ENCODE data around the gene SH3PXD2B. TPM values are rescaled to one million over a fixed set of nuclear protein-coding genes. Genes with fewer than 3 reads are reported as not detected.
"Not testable (repeated sequence)": the region's sequence is repeated elsewhere in the genome, so short reads cannot be mapped to it uniquely, and the experiment has no call there.

The SH3PXD2B gene
- total RNA-seq, 1 donor from 2014 or later: 74.1 TPM

DNA sequence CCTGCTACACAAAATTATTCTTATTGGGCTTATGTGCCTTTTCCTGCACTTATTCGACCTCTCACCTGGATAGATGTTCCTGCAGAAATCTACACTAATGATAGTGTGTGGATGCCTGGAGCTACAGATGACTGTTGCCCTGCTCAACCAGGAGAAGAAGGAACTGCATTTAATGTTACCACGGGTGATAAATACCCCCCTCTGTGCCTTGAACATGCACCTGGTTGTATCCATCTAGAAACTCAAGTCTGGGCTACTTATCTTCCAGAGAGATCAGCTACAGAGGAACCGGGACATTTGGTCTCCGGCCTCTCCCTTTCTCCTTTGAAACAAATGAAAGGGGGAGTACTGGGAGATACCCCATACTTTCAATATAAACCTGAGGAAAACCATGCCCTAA, 54.5 kb downstream of the SH3PXD2B start:
- peaks cover 3% of the 10 kb centered on the region for H3K4me1 Mint-ChIP-seq (ENCODE audit: unreplicated experiment)
- H3K27ac Mint-ChIP-seq (ENCODE audit: unreplicated experiment): no peak overlapping the region
- peaks cover 5% of the 10 kb centered on the region for H3K27me3 Mint-ChIP-seq (ENCODE audit: unreplicated experiment)
- H3K36me3 Mint-ChIP-seq (ENCODE audit: low read depth, unreplicated experiment): peaks cover 66% of the 10 kb centered on the region
- H3K9me3 Mint-ChIP-seq (ENCODE audit: unreplicated experiment): no peaks in the 10 kb centered on the region
- TF ChIP-seq, protein P1, sequence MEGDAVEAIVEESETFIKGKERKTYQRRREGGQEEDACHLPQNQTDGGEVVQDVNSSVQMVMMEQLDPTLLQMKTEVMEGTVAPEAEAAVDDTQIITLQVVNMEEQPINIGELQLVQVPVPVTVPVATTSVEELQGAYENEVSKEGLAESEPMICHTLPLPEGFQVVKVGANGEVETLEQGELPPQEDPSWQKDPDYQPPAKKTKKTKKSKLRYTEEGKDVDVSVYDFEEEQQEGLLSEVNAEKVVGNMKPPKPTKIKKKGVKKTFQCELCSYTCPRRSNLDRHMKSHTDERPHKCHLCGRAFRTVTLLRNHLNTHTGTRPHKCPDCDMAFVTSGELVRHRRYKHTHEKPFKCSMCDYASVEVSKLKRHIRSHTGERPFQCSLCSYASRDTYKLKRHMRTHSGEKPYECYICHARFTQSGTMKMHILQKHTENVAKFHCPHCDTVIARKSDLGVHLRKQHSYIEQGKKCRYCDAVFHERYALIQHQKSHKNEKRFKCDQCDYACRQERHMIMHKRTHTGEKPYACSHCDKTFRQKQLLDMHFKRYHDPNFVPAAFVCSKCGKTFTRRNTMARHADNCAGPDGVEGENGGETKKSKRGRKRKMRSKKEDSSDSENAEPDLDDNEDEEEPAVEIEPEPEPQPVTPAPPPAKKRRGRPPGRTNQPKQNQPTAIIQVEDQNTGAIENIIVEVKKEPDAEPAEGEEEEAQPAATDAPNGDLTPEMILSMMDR (IDR thresholded peaks at IDR 0.05; ENCODE audit: unreplicated experiment): no peak
- H3K4me3 Mint-ChIP-seq (ENCODE audit: unreplicated experiment): no peak overlapping the region
- no peak for DNase-seq (ENCODE audit: low spot score)

DNA sequence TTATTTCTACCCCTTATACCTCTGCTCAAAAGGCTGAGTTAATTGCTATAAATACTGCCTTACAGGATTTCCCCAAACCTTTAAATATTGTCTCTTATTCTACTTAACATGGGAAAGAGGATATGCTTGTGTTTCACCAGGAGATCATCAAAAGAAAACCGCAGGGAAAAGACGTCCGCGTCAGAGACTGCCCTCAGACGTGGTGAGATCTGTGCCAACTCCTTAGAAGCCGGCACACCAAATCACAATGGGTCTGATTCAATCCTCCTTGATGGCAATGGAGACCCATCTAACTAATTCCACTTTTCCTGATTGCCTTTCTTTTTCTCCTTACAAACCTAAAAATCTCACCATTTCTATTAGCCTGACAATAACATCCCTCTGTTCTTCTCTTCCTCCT, 55.0 kb downstream of the SH3PXD2B start:
- Mint-ChIP-seq H3K9me3 (ENCODE audit: unreplicated experiment) (no peaks in the 10 kb centered on the region), H3K27me3 (ENCODE audit: unreplicated experiment) (peaks cover 5% of the 10 kb centered on the region), H3K27ac (ENCODE audit: unreplicated experiment) (no peak overlapping the region), H3K4me1 (ENCODE audit: unreplicated experiment) (peaks cover 3% of the 10 kb centered on the region), H3K36me3 (ENCODE audit: low read depth, unreplicated experiment) (peaks cover 68% of the 10 kb centered on the region), H3K4me3 (ENCODE audit: unreplicated experiment) (no peak overlapping the region)
- TF ChIP-seq, protein P1 (IDR thresholded peaks at IDR 0.05; ENCODE audit: unreplicated experiment): no peak
- DNase-seq (ENCODE audit: low spot score): no peak

DNA sequence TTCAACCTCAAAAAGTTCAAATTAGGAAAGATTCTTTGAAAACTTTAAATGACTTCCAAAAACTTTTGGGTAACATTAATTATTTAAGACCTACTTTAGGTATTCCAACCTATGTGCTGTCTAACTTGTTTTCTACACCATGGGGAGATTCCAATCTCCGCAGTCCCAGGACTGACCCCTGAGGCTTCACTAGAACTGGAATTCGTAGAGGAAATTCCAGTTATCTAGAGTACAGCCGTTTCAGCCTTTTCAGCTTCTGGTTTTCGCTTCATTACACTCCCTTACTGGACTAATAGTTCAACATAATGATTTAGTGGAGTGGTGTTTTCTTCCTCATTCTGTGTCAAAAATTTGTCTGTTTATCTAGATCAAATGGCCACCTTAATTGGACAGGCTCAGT, 55.7 kb downstream of the SH3PXD2B start:
- H3K27me3 Mint-ChIP-seq (ENCODE audit: unreplicated experiment); DNase-seq (ENCODE audit: low spot score); H3K4me3 Mint-ChIP-seq (ENCODE audit: unreplicated experiment); H3K4me1 Mint-ChIP-seq (ENCODE audit: unreplicated experiment); H3K9me3 Mint-ChIP-seq (ENCODE audit: unreplicated experiment); H3K27ac Mint-ChIP-seq (ENCODE audit: unreplicated experiment): not testable (repeated sequence)
- H3K36me3 Mint-ChIP-seq (ENCODE audit: low read depth, unreplicated experiment): peaks cover 73% of the 10 kb centered on the region

DNA sequence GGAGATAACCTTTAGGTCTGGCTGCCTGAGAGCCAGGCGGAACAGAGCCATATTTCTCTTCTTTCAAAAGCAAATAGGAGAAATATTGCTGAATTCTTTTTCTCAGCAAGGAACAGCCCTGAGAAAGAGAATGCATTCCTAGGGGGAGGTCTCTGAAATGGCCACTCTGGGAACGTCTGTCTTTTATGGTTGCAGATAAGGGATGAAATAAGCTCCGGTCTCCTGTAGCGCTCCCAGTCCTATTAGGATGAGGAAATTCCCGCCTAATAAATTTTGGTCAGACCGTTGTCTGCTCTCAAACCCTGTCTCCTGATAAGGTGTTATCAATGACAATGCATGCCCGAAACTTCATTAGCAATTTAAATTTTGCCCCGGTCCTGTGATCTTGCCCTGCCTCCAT, 57.3 kb downstream of the SH3PXD2B start:
- not testable (repeated sequence) for DNase-seq (ENCODE audit: low spot score); H3K4me1 Mint-ChIP-seq (ENCODE audit: unreplicated experiment); H3K27me3 Mint-ChIP-seq (ENCODE audit: unreplicated experiment); H3K27ac Mint-ChIP-seq (ENCODE audit: unreplicated experiment); H3K4me3 Mint-ChIP-seq (ENCODE audit: unreplicated experiment); H3K9me3 Mint-ChIP-seq (ENCODE audit: unreplicated experiment)
- H3K36me3 Mint-ChIP-seq (ENCODE audit: low read depth, unreplicated experiment): peaks cover 74% of the 10 kb centered on the region

DNA sequence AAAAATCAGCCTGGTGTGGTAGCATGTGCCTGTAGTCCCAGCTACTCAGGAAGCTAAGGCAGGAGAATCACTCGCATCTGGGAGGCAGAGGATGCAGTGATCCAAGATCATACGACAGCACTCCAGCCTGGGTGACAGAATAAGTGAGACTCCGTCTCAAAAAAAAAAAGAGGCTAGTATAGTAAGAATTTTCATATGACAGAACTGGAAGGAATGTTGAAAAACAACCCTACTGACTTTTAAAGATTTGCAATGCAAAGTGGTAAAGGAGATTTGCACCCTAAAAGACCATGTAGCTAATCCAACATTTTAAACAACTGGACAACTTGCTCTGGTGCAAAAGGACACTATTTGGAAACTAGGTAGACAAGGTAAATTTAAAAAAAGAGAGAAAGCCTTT, 58.1 kb downstream of the SH3PXD2B start:
- peaks cover 1% of the 10 kb centered on the region for H3K27me3 Mint-ChIP-seq (ENCODE audit: unreplicated experiment)
- H3K27ac Mint-ChIP-seq (ENCODE audit: unreplicated experiment): no peak overlapping the region
- TF ChIP-seq, protein P1 (IDR thresholded peaks at IDR 0.05; ENCODE audit: unreplicated experiment): no peak
- H3K9me3 Mint-ChIP-seq (ENCODE audit: unreplicated experiment): no peaks in the 10 kb centered on the region
- DNase-seq (ENCODE audit: low spot score): no peak
- H3K36me3 Mint-ChIP-seq (ENCODE audit: low read depth, unreplicated experiment): peaks cover 72% of the 10 kb centered on the region
- H3K4me1 Mint-ChIP-seq (ENCODE audit: unreplicated experiment): peaks cover 3% of the 10 kb centered on the region
- H3K4me3 Mint-ChIP-seq (ENCODE audit: unreplicated experiment): no peak overlapping the region

DNA sequence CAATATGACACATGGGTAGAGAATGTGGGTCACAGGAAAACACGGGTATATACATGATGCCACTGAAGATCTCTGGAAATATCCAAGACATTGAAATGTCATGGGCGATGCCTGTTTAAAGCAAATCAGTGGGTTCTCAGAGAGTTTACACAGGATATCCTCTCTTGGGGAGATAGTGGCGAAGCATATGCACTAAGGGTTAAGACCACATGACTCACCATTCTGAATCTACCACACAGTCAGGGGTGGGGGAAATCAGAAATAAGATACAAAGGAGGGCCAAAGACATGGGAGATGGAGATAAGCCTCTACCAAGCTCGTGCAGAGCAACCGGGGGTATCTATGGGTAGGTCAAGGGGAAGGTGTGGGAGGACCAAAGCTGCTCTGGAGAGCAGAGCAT, 58.8 kb downstream of the SH3PXD2B start:
- Mint-ChIP-seq H3K36me3 (ENCODE audit: low read depth, unreplicated experiment) (peaks cover 77% of the 10 kb centered on the region), H3K9me3 (ENCODE audit: unreplicated experiment) (no peaks in the 10 kb centered on the region), H3K4me1 (ENCODE audit: unreplicated experiment) (peaks cover 3% of the 10 kb centered on the region), H3K4me3 (ENCODE audit: unreplicated experiment) (peak overlapping the region; percentile 27), H3K27ac (ENCODE audit: unreplicated experiment) (no peak overlapping the region), H3K27me3 (ENCODE audit: unreplicated experiment) (peaks cover under 1% of the 10 kb centered on the region)
- no peak for DNase-seq (ENCODE audit: low spot score)
- TF ChIP-seq, protein P1 (IDR thresholded peaks at IDR 0.05; ENCODE audit: unreplicated experiment): no peak

Data from endothelial cell (in vitro differentiated cells).